Mesothelial cell of epicardium (in vitro differentiated cells): Measurements from ENCODE around the gene CGNL1. TPM values are rescaled to one million over a fixed set of nuclear protein-coding genes. Genes with fewer than 3 reads are reported as not detected.
A peak's percentile ranks its signal among the peaks of the same experiment; 100 is the strongest.

Experiments
- DNase-seq, 2 experiments: peaks; one replicate each; pipeline ENCODE4 v3.0.0; 2021; ENCODE audit warnings: low spot score in 2 of 2; ENCODE audit not compliant: unreplicated experiment in 2 of 2
- H3K27ac Mint-ChIP-seq: 2 replicates; pipeline ENCODE4 v1.8.0; 2021; ENCODE audit warnings: mixed read lengths
- H3K27me3 Mint-ChIP-seq: 2 replicates; pipeline ENCODE4 v1.8.0; 2021; ENCODE audit warnings: low read depth, mixed read lengths
- H3K36me3 Mint-ChIP-seq: 2 replicates; pipeline ENCODE4 v1.8.0; 2021; ENCODE audit warnings: mixed read lengths
- H3K4me1 Mint-ChIP-seq: 2 replicates; pipeline ENCODE4 v1.8.0; 2021; ENCODE audit warnings: mixed read lengths
- H3K4me3 Mint-ChIP-seq: 2 replicates; pipeline ENCODE4 v1.8.0; 2021; ENCODE audit warnings: mild to moderate bottlenecking, moderate library complexity, mixed read lengths
- H3K9me3 Mint-ChIP-seq: 2 replicates; pipeline ENCODE4 v1.8.0; 2021; ENCODE audit warnings: mixed read lengths
- total RNA-seq: library from RNA; stranded (reverse); gene quantifications from 3 replicates; pipeline ENCODE4 v1.2.1, GENCODE V29; 2021
- TF ChIP-seq, protein P1 (sequence below): fragments of 200-600 bp; sonication (generic); IDR thresholded peaks from one replicate; pipeline ENCODE4 v1.5.0; 2021; ENCODE audit warnings: antibody characterized with exemption; ENCODE audit not compliant: unreplicated experiment

The CGNL1 gene
- total RNA-seq, 1 donor from 2014 or later = 34.1 TPM

DNA sequence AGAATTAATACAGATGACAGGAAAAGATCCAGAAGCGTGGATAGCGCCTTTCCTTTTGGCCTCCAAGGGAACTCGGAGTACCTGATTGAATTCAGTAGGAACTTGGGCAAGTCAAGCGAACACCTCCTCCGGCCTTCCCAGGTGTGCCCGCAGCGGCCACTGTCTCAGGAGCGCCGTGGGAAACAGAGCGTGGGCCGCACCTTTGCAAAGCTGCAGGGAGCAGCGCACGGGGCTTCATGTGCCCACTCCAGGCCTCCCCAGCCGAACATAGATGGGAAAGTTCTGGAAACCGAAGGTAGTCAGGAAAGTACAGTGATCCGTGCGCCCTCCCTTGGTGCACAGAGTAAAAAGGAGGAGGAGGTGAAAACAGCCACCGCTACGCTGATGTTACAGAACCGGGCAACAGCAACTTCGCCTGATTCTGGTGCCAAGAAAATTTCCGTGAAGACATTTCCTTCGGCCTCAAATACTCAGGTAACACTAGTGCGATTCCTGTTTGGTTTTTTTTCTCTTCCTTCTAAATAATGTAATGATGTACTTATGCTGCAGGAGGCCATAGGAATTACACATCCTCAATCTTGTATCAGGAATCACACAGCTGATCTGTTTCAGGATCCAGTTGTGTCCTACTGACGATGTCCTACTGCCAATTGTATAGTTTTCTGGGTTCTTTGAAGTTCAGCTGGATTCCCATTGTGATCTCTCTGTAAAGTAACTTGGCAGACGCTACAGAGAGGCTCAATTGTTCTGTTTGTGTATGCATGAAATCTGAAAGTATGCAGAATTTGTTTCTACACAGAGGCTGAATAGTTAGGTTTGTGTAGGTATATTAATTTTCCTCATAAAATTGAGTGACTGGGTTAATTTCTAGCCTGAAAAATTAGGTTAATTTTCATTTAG lies 63.1 kb downstream of the CGNL1 start:
- no peaks in the 10 kb centered on the region for H3K9me3 Mint-ChIP-seq
- peaks cover 29% of the 10 kb centered on the region for H3K36me3 Mint-ChIP-seq
- H3K4me3 Mint-ChIP-seq = no peak overlapping the region
- no peak for DNase-seq
- TF ChIP-seq, protein P1, sequence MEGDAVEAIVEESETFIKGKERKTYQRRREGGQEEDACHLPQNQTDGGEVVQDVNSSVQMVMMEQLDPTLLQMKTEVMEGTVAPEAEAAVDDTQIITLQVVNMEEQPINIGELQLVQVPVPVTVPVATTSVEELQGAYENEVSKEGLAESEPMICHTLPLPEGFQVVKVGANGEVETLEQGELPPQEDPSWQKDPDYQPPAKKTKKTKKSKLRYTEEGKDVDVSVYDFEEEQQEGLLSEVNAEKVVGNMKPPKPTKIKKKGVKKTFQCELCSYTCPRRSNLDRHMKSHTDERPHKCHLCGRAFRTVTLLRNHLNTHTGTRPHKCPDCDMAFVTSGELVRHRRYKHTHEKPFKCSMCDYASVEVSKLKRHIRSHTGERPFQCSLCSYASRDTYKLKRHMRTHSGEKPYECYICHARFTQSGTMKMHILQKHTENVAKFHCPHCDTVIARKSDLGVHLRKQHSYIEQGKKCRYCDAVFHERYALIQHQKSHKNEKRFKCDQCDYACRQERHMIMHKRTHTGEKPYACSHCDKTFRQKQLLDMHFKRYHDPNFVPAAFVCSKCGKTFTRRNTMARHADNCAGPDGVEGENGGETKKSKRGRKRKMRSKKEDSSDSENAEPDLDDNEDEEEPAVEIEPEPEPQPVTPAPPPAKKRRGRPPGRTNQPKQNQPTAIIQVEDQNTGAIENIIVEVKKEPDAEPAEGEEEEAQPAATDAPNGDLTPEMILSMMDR = no peak
- peaks cover 31% of the 10 kb centered on the region for H3K4me1 Mint-ChIP-seq
- H3K27ac Mint-ChIP-seq = no peak overlapping the region
- no peaks in the 10 kb centered on the region for H3K27me3 Mint-ChIP-seq

DNA sequence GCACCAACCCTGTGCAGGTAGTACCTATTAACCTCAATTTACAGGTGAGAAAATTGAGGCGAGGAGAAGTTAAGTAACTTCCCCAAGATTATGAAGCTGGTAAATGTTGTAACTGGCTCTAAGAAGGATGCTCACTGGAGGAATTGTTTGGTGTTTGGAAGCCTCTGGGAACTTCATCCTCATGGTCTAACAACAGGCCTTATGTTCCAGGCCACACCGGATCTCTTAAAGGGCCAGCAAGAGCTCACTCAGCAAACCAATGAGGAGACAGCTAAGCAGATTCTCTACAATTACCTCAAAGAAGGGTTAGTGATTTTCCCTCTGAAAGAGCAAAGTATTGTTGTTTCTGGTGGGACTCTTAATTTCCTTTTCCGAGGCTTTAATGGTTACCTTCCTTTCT lies 63.9 kb downstream of the CGNL1 start:
- no peak for DNase-seq
- no peaks in the 10 kb centered on the region for H3K9me3 Mint-ChIP-seq
- no peaks in the 10 kb centered on the region for H3K27me3 Mint-ChIP-seq
- TF ChIP-seq, protein P1 = no peak
- peaks cover 32% of the 10 kb centered on the region for H3K36me3 Mint-ChIP-seq
- peaks cover 35% of the 10 kb centered on the region for H3K4me1 Mint-ChIP-seq
- peak overlapping the region; percentile 95 for H3K27ac Mint-ChIP-seq
- no peak overlapping the region for H3K4me3 Mint-ChIP-seq

DNA sequence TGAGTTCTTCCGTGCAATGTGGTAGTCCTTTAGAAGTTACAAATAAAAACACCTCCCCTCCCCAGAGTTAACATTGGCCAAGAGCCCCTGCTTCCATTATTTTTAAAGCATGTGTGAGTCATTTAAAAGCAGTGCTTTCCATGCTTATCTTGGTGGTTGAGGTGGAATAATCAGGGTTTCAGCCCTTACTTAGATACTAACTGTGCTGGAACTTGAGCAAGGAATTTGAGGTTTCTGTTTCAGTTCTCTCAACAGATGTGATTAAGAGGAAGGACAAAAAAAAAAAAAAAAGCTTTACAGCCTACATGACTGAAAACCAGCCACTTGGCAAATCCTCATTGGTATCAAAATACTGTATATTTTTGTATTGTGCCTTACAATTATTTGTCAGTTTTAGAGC lies 64.5 kb downstream of the CGNL1 start:
- Mint-ChIP-seq H3K27me3 (no peaks in the 10 kb centered on the region), H3K4me1 (peaks cover 42% of the 10 kb centered on the region), H3K4me3 (no peak overlapping the region), H3K9me3 (no peaks in the 10 kb centered on the region), H3K36me3 (peaks cover 32% of the 10 kb centered on the region), H3K27ac (peak overlapping the region; percentile 95)
- TF ChIP-seq, protein P1 = no peak
- no peak for DNase-seq

DNA sequence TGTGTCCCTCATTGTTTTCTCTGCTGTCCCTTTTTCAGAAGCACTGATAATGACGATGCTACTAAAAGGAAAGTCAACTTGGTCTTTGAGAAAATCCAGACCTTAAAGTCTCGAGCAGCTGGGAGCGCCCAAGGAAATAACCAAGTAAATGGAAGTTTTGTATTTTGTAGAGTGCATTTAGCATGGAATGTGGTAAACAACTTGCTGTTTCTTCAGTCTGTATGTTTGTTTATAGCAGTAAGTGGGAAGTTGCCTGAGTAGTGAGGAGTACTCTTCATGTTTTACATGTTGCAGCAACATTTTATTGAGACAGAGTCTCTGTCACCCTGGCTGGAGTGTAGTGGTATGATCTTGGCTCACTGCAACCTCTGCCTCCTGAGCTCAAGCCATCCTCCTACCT lies 66.0 kb downstream of the CGNL1 start:
- Mint-ChIP-seq H3K27me3 (no peaks in the 10 kb centered on the region), H3K27ac (peak overlapping the region; percentile 51), H3K4me3 (no peak overlapping the region), H3K36me3 (peaks cover 34% of the 10 kb centered on the region), H3K4me1 (peaks cover 44% of the 10 kb centered on the region), H3K9me3 (no peaks in the 10 kb centered on the region)
- no peak for DNase-seq
- TF ChIP-seq, protein P1 = no peak

DNA sequence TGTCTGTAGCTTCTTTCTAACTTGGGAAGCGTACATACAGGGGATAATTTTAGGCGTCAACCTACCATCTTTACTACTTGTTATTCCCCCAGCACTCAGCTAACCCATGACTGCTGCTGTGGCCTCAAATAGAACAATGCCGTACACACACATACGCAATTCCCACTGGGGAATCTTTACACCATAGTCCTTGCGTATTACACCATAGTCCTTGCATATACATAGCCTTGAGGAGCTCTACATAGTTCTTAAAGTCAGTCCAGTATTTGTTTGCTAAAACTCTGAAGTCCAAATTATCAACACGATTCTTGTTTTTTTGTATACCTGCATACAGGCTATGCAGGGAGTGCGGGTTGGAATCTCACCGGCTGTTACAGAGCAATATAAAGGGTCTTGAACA lies 67.2 kb downstream of the CGNL1 start:
- no peaks in the 10 kb centered on the region for H3K27me3 Mint-ChIP-seq
- H3K9me3 Mint-ChIP-seq = no peaks in the 10 kb centered on the region
- peaks cover 33% of the 10 kb centered on the region for H3K36me3 Mint-ChIP-seq
- no peak overlapping the region for H3K4me3 Mint-ChIP-seq
- H3K4me1 Mint-ChIP-seq = peaks cover 44% of the 10 kb centered on the region
- DNase-seq = no peak
- TF ChIP-seq, protein P1 = no peak
- H3K27ac Mint-ChIP-seq = no peak overlapping the region
